RPMI7951 (cell line): ENCODE data around the gene RAB7B. TPM values are rescaled to one million over a fixed set of nuclear protein-coding genes. Genes with fewer than 3 reads are reported as not detected.

Experiments used
- total RNA-seq: library from RNA; depleted of rRNA; stranded (reverse); fragments of >200 nt; shearing (Covaris generic); gene quantifications from 2 replicates; pipeline ENCODE4 v1.2.3, GENCODE V29; 2014; rRNA removed

Gene RAB7B
- total RNA-seq, 1 experiment from 2014 or later: 0.96 TPM

Other genes starting within 250 kb of the RAB7B start
- 14.6 and 15.1 TPM in 2 replicates for gene RAB29, start 227.9 kb downstream of the RAB7B start, total RNA-seq
- gene SLC41A1, start 190.2 kb downstream of the RAB7B start, total RNA-seq: 7.8 and 10.2 TPM in 2 replicates
- gene PM20D1, start 153.3 kb downstream of the RAB7B start, total RNA-seq: not detected in 2 replicates
- gene SLC26A9, start 59.9 kb downstream of the RAB7B start, total RNA-seq: under 0.01 TPM in 1 of 2 replicates, not detected in the other
- 0.60 TPM in 1 of 2 replicates, not detected in the other for gene CTSE, start 20.5 kb upstream of the RAB7B start, total RNA-seq
- not detected in 2 replicates for gene RHEX, start 49.8 kb upstream of the RAB7B start, total RNA-seq
- gene AVPR1B, start 114.0 kb upstream of the RAB7B start, total RNA-seq: not detected in 2 replicates
- gene FAM72A, start 199.4 kb upstream of the RAB7B start, total RNA-seq: 7.5 and 12.1 TPM in 2 replicates
- 38.9 and 43.0 TPM in 2 replicates for gene SRGAP2, start 200.1 kb upstream of the RAB7B start, total RNA-seq